Measurements from ENCODE around the gene SEPTIN7.

Gene SEPTIN7

DNA sequence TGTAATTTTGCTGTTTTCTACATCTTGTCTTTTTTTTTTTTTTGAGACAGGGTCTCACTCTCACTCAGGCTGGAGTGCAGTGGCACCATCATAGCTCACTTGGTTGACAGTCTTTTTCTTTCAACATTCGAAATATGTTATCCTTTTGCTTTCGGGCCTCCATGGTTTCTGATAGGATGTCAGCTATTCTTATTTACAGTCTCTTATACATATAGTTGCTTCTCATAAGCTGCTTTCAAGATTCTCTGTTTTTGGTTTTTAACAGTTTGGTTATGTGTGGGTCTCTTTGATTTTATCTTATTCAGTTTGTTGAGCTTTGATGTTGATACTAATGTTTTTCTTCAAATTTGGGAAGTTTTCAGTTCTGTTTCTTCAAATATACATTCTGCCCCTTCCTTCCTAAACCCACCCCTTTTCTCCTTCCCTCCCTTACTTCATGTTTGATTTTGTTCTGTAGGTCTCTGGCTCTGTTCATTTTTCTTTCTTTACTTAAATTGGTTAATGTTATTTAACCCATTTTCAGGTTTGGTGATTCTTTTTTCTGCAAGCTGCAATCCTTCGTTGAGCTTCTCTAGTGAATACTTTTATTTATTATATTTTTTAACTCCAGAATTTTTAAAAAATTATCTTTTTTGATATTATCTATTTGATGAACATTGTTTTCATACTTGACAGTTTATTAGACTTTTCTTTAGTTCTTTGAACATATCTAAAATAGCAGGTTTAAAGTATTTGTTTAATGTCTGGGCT lies 19.3 kb downstream of the SEPTIN7 start:
- no peak overlapping the region for H3K27ac ChIP-seq
- TF ChIP-seq ZFX (IDR thresholded peaks at IDR 0.05), result no peak
- TF ChIP-seq, protein P1, sequence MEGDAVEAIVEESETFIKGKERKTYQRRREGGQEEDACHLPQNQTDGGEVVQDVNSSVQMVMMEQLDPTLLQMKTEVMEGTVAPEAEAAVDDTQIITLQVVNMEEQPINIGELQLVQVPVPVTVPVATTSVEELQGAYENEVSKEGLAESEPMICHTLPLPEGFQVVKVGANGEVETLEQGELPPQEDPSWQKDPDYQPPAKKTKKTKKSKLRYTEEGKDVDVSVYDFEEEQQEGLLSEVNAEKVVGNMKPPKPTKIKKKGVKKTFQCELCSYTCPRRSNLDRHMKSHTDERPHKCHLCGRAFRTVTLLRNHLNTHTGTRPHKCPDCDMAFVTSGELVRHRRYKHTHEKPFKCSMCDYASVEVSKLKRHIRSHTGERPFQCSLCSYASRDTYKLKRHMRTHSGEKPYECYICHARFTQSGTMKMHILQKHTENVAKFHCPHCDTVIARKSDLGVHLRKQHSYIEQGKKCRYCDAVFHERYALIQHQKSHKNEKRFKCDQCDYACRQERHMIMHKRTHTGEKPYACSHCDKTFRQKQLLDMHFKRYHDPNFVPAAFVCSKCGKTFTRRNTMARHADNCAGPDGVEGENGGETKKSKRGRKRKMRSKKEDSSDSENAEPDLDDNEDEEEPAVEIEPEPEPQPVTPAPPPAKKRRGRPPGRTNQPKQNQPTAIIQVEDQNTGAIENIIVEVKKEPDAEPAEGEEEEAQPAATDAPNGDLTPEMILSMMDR (conservative IDR thresholded peaks at IDR 0.05), result no peak

DNA sequence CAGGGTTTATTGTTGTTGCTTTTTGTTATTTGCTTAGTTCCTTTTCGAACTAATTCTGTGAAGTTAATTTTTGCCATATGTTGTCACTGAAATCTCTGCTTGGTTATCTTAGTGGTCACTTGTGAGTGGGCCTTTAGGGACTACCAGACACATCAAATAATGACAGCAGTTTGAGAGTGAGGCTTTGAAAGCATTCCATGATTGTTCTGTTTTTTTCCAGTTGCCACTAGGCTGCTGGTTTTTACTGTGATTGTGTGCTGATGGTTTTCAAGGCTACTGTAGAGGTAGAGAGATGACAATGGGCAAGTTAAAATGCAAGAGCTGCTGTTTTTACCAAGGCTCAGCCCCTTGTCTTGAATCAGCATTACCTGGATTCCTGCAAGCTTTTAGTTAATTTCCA lies 20.0 kb downstream of the SEPTIN7 start:
- no peak overlapping the region for H3K27ac ChIP-seq
- TF ChIP-seq ZFX (IDR thresholded peaks at IDR 0.05), result no peak
- TF ChIP-seq, protein P1 (conservative IDR thresholded peaks at IDR 0.05), result no peak

DNA sequence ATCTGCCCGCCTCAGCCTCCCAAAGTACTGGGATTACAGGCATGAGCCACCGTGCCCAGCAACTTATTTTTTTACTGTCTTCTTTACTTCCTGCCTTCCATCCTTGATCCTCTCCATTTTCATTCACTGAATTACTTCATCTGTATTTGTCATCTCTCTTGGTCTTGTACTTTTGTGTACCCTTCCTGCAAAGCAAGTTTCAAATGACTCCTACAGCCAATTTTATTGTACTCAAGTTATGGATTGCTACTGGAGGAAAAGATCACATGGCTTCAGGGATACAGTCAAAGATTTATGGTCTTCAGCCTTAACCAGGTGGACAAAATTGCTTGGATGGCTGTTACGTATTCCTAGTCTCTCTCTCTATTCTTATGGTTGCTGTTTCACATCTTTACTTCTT lies 22.6 kb downstream of the SEPTIN7 start:
- H3K27ac ChIP-seq, result no peak overlapping the region
- TF ChIP-seq ZFX (IDR thresholded peaks at IDR 0.05), result no peak
- TF ChIP-seq, protein P1 (conservative IDR thresholded peaks at IDR 0.05), result no peak

DNA sequence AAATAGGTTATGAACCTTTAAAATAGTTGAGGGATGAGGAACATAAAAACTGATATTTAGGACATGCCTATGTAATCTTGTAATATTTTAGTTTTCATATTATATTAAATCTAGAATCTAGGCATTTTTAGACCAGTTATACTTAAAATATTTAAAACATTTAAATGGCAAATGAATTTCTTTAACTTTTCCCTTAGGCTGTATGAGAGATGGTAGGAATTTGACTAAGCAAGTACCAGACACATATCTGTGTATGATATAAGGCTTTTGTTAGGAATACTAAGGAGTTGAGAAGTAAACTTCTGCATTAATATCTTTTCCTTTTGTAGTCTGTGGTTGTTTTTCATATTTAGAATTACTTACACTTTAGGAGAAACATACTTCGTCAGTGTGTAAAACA lies 25.1 kb downstream of the SEPTIN7 start:
- no peak overlapping the region for H3K27ac ChIP-seq
- no peak for TF ChIP-seq ZFX (IDR thresholded peaks at IDR 0.05)
- TF ChIP-seq, protein P1 (conservative IDR thresholded peaks at IDR 0.05), result no peak

DNA sequence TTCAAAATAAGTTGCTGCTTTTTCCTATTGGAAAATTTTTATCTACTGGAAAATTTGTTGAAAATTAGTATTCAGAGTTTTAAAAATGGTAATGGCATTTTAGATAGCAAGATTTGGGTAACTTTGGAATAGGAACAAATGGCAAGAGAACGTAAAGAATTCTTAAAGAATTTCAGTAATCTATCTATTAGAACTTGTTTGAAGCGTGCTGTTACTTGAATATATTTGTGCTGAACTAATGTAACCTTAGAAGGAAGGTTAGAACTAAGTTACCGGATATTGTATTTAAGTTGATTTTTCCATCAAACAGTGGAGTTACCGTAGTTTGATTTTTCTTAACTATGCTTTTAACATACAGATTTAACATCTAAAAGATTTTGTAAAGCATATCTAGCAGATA lies 25.9 kb downstream of the SEPTIN7 start:
- H3K27ac ChIP-seq, result no peak overlapping the region
- no peak for TF ChIP-seq ZFX (IDR thresholded peaks at IDR 0.05)
- TF ChIP-seq, protein P1 (conservative IDR thresholded peaks at IDR 0.05), result no peak

DNA sequence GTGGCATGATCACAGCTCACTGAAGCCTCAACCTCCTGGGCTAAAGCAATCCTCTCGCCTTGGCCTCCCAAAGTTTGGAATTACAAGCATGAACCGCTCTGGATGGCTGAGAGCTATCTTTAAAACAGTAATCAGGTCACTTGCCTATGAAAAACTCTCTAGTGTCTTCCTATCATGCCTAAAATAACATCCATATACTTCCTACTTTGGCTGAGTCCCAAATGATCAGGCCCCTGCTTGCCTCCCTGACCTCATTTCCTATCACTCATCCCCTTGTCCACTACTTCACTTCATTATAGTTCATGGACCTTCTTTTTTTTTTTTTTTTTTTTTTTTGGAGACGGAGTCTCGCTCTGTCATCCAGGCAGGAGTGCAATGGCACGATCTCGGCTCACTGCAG lies 28.0 kb downstream of the SEPTIN7 start:
- no peak overlapping the region for H3K27ac ChIP-seq
- no peak for TF ChIP-seq ZFX (IDR thresholded peaks at IDR 0.05)
- TF ChIP-seq, protein P1 (conservative IDR thresholded peaks at IDR 0.05), result no peak

DNA sequence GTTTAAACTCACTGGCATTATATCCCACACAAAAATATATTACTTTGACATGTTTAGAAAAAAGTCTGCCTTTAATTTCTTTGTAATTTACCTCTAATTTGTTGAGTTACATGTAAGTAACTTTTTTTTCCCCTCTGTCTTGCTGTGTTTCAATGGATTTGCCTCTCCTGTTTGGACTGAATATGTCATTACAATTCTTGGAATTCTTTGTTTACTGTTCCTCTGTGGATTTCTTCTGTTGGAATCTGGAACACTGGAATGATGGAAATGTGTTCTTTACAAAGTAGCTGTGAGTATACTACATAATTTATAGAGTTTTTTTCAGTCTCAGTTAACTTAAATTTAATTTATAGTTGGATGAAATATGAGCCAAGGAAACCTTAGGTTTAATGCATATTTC lies 30.4 kb downstream of the SEPTIN7 start:
- no peak overlapping the region for H3K27ac ChIP-seq
- no peak for TF ChIP-seq ZFX (IDR thresholded peaks at IDR 0.05)
- TF ChIP-seq, protein P1 (conservative IDR thresholded peaks at IDR 0.05), result no peak
